Muscle layer of duodenum (tissue), 2 donors: Measurements from ENCODE around the gene TCF4.

Source experiments
- H3K27ac ChIP-seq: one replicate; pipeline ENCODE4 v1.7.0; 2013; ENCODE audit warnings: mild to moderate bottlenecking, low read length
- H3K27me3 ChIP-seq: one replicate; pipeline ENCODE4 v1.7.0; 2013; ENCODE audit warnings: low read depth, mild to moderate bottlenecking, control low read depth, low read length
- H3K36me3 ChIP-seq, 2 donors: one replicate each; pipeline ENCODE4 v1.7.0; 2013; ENCODE audit warnings: low read length in 2 of 2, control low read depth in 1 of 2, mild to moderate bottlenecking in 1 of 2; ENCODE audit not compliant: insufficient read depth in 2 of 2, control insufficient read depth in 1 of 2
- H3K4me1 ChIP-seq, 2 donors: one replicate each; pipeline ENCODE4 v1.7.0; 2013; ENCODE audit warnings: low read length in 2 of 2, mild to moderate bottlenecking in 2 of 2, control low read depth in 1 of 2, moderate library complexity in 1 of 2; ENCODE audit not compliant: insufficient read depth in 2 of 2, control insufficient read depth in 1 of 2
- H3K4me3 ChIP-seq, 2 donors: one replicate each; pipeline ENCODE4 v1.7.0; 2013; ENCODE audit warnings: low read length in 2 of 2, low read depth in 1 of 2, mild to moderate bottlenecking in 1 of 2
- H3K9me3 ChIP-seq, 2 donors: one replicate each; pipeline ENCODE4 v1.7.0; 2013; ENCODE audit warnings: low read length in 2 of 2, control low read depth in 1 of 2, mild to moderate bottlenecking in 1 of 2; ENCODE audit not compliant: control insufficient read depth in 1 of 2
- donor health status: healthy.

TCF4 gene

DNA sequence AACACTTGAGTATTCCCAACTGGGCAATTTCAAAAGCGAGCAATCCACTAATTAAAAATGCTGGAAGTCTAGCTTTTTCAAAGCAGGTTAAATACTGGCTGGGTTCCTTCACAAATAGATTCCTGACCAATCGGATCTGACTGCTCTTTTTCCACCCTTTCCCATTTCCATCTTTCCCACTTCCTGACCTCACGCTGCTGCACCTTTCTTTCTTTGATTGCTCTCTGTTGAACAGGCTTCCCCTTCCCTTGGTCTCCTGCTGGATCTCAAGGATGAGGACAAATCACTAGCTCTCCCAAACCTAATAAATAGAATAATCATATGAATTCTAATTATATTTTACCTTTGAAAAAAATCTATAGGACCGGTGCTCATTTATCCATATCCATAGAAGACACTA is 121.2 kb downstream of the TCF4 start:
- Histone ChIP-seq H3K27ac (no peak overlapping the region), H3K9me3 (no peaks in the 10 kb centered on the region), H3K36me3 (no peaks in the 10 kb centered on the region), H3K4me3 (no peak overlapping the region), H3K27me3 (no peaks in the 10 kb centered on the region), H3K4me1 (no peaks in the 10 kb centered on the region)

DNA sequence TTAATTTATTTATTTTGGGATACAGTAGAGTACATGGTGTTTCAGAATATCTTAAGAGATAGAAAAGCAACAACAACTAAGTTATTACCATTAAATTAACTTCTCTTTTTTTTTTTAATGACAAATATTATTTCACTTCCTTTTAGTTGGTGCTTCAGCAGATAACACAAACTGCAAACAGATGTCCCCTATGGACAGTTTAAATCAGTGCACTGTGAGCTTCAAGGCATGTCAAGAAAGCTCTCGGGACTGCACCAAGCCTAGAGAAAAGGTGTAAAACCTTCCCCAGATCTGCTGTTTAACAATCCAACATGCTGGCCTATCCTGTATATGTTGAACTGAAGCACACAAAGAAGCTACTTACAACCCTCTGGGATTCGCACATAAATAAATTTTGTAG is 122.7 kb downstream of the TCF4 start:
- H3K4me1 ChIP-seq, result no peaks in the 10 kb centered on the region
- no peak overlapping the region for H3K27ac ChIP-seq
- no peaks in the 10 kb centered on the region for H3K27me3 ChIP-seq
- no peak overlapping the region for H3K4me3 ChIP-seq
- no peaks in the 10 kb centered on the region for H3K9me3 ChIP-seq
- H3K36me3 ChIP-seq, result no peaks in the 10 kb centered on the region

DNA sequence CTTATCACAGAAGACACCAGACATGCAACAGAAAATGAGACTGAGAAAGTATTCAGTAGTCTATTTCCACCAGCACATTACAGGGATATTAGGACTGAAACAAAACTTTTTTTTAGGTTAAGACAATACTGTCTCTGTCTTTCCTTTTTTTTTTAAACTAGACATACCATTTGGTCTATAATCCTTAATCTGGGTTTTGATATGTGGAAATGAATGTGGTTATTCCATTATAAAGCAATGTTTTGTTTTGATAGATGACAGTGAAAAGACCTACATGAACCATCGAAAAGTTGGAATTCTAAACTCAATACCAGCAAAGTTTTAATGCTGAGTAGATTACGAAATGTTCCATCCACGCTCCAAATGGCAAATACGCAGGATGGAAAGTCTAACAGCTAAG is 123.4 kb downstream of the TCF4 start:
- Histone ChIP-seq H3K4me3 (no peak overlapping the region), H3K27ac (no peak overlapping the region), H3K36me3 (no peaks in the 10 kb centered on the region), H3K4me1 (no peaks in the 10 kb centered on the region), H3K27me3 (no peaks in the 10 kb centered on the region), H3K9me3 (no peaks in the 10 kb centered on the region)

GRCh38 chr18:55462652-55463051 is 125.3 kb downstream of the TCF4 start:
- H3K36me3 ChIP-seq, result no peaks in the 10 kb centered on the region
- no peak overlapping the region for H3K4me3 ChIP-seq
- H3K27me3 ChIP-seq, result no peaks in the 10 kb centered on the region
- no peak overlapping the region for H3K27ac ChIP-seq
- H3K4me1 ChIP-seq, result no peaks in the 10 kb centered on the region
- no peaks in the 10 kb centered on the region for H3K9me3 ChIP-seq

- H3K4me1 ChIP-seq, result no peaks in the 10 kb centered on the region
- H3K4me3 ChIP-seq, result no peak overlapping the region
- H3K9me3 ChIP-seq, result no peaks in the 10 kb centered on the region
- no peak overlapping the region for H3K27ac ChIP-seq
- no peaks in the 10 kb centered on the region for H3K36me3 ChIP-seq
- H3K27me3 ChIP-seq, result no peaks in the 10 kb centered on the region
Measured at GRCh38 chr18:55461848-55462247, 126.1 kb downstream of the TCF4 start.

GRCh38 chr18:55458456-55459203 is 129.4 kb downstream of the TCF4 start:
- no peaks in the 10 kb centered on the region for H3K36me3 ChIP-seq
- H3K9me3 ChIP-seq, result no peaks in the 10 kb centered on the region
- H3K27ac ChIP-seq, result no peak overlapping the region
- no peaks in the 10 kb centered on the region for H3K4me1 ChIP-seq
- H3K27me3 ChIP-seq, result no peaks in the 10 kb centered on the region
- H3K4me3 ChIP-seq, result no peak overlapping the region

DNA sequence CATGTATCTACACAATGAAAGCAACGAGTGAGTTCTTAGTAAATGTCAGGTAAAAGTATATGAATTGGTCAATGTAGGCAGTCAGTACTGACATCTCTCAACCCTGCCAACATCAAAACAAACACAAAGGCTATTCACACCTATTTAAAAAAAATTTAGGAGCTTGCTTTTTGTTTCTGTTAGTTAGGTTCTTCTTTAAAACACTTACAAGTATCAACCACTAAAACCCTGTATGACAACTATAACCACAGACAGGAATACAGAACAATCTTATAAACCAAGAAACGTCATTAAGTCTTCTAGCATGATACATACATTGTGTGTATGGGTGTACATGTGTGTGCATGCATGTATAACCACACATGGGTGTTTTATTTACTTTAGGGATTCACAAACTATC is 131.0 kb downstream of the TCF4 start:
- Histone ChIP-seq H3K36me3 (no peaks in the 10 kb centered on the region), H3K27ac (no peak overlapping the region), H3K27me3 (no peaks in the 10 kb centered on the region), H3K4me1 (peaks cover 0 to 11% of the 10 kb centered on the region in 2 donors), H3K4me3 (no peak overlapping the region), H3K9me3 (no peaks in the 10 kb centered on the region)

- no peak overlapping the region for H3K27ac ChIP-seq
Measured at GRCh38 chr18:55455938-55456337, 132.1 kb downstream of the TCF4 start.

DNA sequence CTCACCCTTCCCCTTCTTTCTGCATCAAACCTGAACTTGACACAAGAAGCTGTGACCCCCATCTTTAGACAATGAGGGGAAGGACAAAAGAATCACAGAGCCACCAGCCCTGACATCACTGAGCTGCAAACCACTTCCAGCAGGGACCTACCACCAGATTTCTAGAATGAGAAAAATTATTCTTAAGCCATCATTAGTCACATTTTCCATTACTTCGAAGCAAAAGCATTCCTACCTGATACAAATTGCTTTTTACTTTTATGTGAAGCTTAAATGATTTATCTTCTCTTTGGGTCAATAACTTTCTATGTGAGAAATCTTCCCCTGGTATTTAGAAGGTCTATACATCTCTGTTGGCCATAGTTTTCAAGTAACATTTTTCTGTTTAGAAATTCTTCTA is 134.8 kb downstream of the TCF4 start:
- Histone ChIP-seq H3K36me3 (no peaks in the 10 kb centered on the region), H3K27me3 (no peaks in the 10 kb centered on the region), H3K9me3 (no peaks in the 10 kb centered on the region), H3K27ac (no peak overlapping the region), H3K4me1 (peaks cover 0 to 15% of the 10 kb centered on the region in 2 donors), H3K4me3 (no peak overlapping the region)

More at GRCh38 chr18:55455938-55456337, 132.1 kb downstream of the TCF4 start:
- Histone ChIP-seq H3K9me3 (no peaks in the 10 kb centered on the region), H3K36me3 (no peaks in the 10 kb centered on the region), H3K4me3 (no peak overlapping the region), H3K27me3 (no peaks in the 10 kb centered on the region), H3K4me1 (peaks cover 0 to 15% of the 10 kb centered on the region in 2 donors)

DNA sequence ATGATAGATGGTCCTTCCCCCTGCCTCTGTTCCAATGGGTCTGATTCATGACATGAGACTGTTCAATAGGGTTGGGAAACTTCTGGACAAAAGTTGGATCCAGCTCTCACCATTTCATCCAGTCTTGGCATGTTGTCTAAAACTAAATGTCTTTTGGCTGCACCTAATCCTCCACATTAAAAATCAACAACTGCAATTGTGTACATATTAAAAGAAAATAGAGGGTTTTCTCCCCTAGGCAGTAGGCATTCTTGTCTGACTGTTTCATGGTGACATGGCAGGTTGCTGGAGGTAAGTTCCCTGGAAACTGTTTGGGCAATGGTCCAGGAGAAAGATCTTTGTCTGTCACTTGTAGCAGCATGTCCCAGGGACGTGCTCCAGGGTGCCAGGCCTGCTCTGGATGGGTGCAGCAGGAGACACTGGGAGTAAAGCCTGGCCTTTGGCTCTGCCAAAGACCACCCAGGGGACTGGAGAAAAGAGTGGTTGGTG is 135.8 kb downstream of the TCF4 start:
- Histone ChIP-seq H3K4me1 (peaks cover 0 to 15% of the 10 kb centered on the region in 2 donors), H3K27ac (no peak overlapping the region), H3K36me3 (no peaks in the 10 kb centered on the region)

DNA sequence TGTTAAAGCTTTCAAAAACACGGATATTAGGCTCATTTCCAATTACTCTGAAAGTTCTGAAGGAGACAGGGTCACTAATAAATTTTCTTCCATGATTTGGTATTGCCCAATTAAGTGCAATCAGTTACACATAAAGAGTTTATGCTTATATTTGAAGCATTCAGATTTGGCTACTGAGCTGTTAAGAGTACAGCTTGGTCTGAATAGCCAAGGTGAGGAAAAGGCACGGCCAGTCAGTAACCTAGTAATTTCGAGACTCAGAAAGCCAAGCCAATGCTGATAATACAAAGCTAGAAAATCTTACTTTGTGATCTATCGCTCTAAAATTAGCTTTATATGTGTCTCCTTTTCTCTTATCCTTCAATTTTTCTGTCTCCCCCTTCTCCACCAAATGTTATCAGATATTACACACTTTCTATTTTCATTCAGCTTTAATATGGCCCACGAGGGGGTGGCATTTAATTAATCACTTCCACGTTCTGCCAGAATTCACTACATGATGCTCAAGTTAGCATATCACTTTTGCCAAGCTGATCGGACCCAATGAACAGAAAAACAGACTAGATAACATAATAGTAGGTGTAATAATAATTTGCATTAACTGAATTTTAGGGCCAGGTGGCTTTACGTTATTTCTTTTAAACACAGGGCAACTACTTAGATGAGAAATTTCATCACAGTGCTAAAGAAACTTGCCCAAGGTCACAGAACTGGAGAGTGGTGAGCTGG is 138.4 kb downstream of the TCF4 start:
- H3K4me1 ChIP-seq, result peaks cover 0 to 15% of the 10 kb centered on the region in 2 donors
- no peaks in the 10 kb centered on the region for H3K36me3 ChIP-seq

More for the DNA sequence above, 135.8 kb downstream of the TCF4 start:
- no peaks in the 10 kb centered on the region for H3K27me3 ChIP-seq
- H3K9me3 ChIP-seq, result no peaks in the 10 kb centered on the region
- no peak overlapping the region for H3K4me3 ChIP-seq

More for the DNA sequence above, 138.4 kb downstream of the TCF4 start:
- H3K27me3 ChIP-seq, result no peaks in the 10 kb centered on the region
- no peak overlapping the region for H3K27ac ChIP-seq
- no peak overlapping the region for H3K4me3 ChIP-seq
- peaks cover 0 to 6% of the 10 kb centered on the region in 2 donors for H3K9me3 ChIP-seq
